Measurements from ENCODE around the gene RAX2. TPM values are rescaled to one million over a fixed set of nuclear protein-coding genes. Genes with fewer than 3 reads are reported as not detected.
"Not testable (repeated sequence)": the region's sequence is repeated elsewhere in the genome, so short reads cannot be mapped to it uniquely, and the experiment has no call there.

Gene RAX2
- total RNA-seq, 1 experiment from 2014 or later: not detected

- no peak for DNase-seq (ENCODE audit: low spot score)
These were observed 6.3 kb upstream of the RAX2 start for GRCh38 chr19:3778104-3778867.

DNA sequence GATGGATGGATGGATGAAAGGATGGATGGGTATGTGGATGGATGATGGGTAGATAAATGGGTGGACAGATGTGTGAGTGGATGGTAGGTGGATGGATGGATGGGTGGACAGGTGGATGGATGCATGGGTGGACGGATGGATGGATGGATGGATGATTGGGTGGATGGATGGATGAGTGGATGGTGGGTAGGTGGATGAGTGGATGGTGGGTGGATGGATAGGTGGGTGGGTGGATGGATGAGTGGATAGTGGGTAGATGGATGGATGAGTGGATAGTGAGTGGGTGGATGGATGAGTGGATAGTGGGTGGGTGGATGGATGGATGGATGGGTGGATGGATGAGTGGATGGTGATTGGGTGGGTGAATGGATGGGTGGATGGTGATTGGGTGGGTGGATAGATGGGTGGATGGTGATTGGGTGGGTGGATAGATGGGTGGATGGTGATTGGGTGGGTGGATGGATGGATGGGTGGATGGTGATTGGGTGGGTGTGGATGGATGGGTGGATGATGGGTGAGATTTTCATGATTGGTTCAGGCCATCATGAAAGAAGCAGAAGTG lies 4.5 kb upstream of the RAX2 start:
- DNase-seq (ENCODE audit: low spot score): no peak

- no peak for DNase-seq (ENCODE audit: low spot score)
These were observed 3.8 kb upstream of the RAX2 start for GRCh38 chr19:3775831-3776230.

DNA sequence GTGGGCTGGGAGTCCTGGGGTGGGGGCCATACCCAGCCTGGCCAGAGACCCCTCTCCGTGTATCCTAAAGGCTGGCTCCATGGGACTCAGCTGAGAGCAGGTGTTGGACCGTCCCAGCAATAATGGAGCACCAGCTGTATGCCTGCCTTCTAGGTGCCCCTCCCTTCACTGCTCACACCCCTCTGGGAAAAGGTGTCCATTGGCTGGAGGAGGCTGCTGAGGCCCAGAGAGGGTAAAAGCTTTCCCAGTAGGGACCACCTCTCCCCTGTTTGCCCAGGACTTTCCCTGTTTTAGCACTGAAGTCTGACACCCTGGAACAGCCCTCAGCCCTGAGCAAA lies 3.3 kb upstream of the RAX2 start:
- DNase-seq (ENCODE audit: low spot score): no peak

- no peak for DNase-seq (ENCODE audit: low spot score)
These were observed 2.8 kb upstream of the RAX2 start for GRCh38 chr19:3774621-3775373.

DNA sequence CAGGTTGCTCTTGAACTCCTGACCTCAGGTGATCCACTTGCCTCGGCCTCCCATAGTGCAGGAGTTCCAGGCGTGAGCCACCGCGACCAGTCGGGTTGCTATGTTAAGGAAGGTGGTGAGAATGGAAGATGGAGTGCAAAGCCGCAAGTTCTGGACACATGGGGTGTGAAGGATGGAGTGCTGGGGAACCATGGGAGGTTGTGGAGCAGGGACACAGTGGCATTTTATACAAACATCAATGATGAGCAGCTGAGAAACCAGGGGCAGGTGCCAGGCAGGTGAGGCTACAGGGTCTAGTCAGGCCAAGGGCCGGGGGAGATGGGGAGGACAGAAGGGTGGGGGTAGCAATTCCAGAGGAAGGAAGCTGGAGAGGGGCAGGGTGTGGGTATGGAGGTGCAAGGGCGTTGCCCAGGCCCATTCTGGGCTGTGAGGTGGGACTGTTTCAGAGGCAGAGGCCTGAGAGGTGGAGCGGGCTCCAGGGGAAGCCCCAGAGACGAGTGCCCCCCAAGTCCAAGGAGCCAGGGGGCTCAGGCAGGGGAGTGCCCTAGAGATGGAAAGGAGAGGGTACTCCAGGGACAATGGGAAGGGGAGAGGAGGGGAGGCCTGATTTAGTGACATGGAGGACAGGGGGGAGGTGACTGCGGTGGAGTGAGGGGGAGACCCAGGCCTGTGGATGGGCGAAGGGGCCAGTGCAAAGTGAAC lies 1.9 kb upstream of the RAX2 start:
- no peak for DNase-seq (ENCODE audit: low spot score)

DNA sequence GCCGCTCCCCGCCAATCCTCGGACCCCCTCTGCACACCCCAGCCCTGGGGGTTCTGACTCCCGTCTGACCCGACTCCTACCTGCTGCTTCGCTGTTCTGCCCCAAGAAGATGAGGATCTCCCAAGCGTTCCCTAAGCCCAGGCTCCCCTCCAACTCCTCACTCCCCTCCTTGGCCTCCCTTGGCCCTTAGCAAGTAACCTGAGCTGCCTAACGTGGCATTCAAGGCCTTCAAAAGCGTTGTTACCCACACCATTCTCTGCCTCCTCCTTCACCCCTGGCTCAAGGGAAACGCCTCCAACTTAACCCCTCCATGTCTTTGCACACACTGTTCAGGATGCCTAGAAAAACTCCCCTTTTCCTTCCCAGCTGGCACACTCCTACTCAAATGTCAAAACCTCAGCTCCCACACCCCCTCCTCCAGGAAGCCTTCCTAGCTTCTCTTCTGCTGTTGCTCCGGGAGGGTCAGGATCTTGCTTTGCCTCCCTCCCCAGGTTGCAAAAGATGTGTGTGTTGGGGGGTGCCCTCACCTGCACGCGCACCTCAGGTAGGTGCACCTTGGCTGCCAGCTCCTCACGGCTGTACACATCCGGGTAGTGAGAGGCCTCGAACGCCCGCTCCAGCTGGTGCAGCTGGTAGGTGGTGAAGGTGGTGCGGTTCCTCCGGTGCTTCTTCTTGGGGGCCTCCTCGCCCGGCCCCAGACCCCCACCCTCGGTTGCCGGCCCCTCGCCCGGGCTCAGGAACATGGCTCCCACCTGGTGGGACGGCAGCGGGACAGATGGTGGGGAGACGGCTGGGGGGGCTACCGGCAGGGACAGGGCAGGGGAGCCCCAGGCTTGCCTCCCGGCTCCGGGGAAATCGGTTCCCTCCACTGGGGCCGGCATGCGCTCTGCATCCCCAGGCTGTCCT lies 775 bp downstream of the RAX2 start:
- no peak for DNase-seq (ENCODE audit: low spot score)

- DNase-seq (ENCODE audit: low spot score): no peak
These were observed 1.7 kb downstream of the RAX2 start for GRCh38 chr19:3770136-3770999.

- no peak for DNase-seq (ENCODE audit: low spot score)
These were observed 2.5 kb downstream of the RAX2 start for GRCh38 chr19:3769494-3769893.

GRCh38 chr19:3768748-3769099 lies 3.3 kb downstream of the RAX2 start:
- DNase-seq (ENCODE audit: low spot score): no peak

GRCh38 chr19:3768015-3768747 lies 3.8 kb downstream of the RAX2 start:
- DNase-seq (ENCODE audit: low spot score): no peak

- DNase-seq (ENCODE audit: low spot score): no peak
These were observed 5.0 kb downstream of the RAX2 start for GRCh38 chr19:3767050-3767449.

DNA sequence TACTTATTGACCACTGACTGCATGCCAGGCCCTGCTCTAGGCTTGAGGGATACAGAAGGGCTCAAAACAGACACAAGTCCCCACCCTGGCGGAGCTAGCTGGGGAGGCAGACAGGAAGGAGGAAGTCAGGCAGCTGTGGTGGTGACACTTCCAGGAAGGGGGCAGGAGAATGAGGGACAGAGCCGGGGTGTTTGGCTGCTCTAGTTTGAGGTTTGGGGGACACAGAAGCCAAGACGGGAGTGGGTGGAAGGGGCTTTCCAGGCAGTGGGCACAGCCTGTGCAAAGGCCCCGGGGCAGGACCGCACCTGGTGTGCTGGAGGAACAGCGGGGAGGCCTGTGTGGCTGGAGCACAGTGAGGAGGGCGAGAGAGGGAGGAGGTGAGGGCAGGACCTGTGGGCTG lies 5.5 kb downstream of the RAX2 start:
- DNase-seq (ENCODE audit: low spot score): no peak

DNA sequence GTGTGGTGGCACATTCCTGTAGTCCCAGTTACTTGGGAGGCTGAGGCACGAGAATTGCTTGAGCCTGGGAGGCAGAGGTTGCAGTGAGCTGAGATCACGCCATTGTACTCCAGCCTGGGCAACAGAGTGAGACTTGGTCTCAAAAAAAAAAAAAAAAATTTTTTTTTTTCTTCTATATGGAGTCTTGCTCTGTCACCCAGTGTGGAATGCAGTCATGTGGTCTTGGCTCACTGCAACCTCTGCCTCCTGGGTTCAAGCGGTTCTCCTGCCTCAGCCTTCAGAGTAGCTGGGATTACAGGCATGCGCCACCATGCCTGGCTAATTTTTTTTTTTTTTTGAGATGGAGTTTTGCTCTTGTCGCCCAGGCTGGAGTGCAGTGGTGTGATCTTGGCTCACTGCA lies 6.3 kb downstream of the RAX2 start:
- DNase-seq (ENCODE audit: low spot score): not testable (repeated sequence)

GRCh38 chr19:3765121-3765520 lies 6.9 kb downstream of the RAX2 start:
- no peak for DNase-seq (ENCODE audit: low spot score)

GRCh38 chr19:3762501-3763459 lies 9.2 kb downstream of the RAX2 start, which contains the start of gene MRPL54:
Gene MRPL54 (plus strand): TSS chr19:3762682. CDS start chr19:3762701, 19 bp downstream.
- DNase-seq (ENCODE audit: low spot score): peak; percentile 99

DNA sequence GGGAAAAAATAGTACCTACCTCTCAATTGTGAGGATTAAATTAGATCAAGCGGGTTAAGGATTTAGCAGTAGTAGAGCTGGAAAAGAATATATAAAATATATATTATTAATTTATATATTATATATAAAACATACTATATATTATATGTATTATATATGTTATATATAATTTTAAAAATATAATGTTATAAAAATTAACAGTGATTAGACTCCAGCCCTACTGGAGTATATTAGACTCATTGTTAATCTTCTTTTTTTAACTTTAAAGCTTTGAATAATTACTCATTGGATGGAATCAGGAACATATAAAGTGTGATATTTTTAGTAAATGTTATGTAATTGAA lies 9.9 kb downstream of the RAX2 start:
- no peak for DNase-seq (ENCODE audit: low spot score)

DNA sequence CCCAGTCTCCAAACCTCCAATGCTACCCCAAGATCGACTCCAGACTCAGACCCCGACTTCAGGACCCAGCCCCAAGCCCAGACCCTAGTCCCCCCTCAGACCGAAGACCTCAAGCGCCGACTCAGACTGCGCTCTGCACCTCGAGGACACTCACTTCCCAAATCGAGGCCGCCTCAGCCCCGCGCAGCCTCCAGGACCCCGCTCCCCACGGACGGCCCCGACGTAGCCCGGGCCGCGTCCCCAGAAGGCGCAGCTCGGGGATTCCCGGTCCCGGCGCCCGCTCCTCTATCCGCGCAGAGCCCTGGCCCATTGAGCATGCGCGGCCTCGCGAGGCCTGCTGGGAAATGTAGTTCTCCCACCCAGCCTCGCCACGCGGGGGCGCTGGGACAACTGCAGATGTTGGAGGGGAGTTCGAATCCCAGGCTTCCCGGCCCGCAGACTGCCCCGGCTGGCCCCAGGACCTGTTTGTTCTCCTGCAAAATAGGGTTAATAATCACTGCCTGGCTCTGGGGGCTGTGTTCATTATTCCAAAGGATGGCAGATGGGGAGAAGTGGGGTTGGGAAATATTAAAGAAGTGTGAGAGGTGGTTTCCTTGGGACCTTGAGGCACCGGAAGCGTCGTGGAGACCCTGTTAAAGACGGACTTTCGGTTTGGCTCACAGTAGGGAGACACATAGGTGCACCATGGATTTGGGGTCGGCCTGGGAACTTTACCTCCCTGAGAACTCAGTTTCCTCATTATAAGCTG lies 10.5 kb downstream of the RAX2 start, which contains the start of gene APBA3:
APBA3 (minus strand) TSS at position 311 of the 748 bp plus-strand sequence. CDS start 1,428 bp downstream, outside the sequence.
- DNase-seq (ENCODE audit: low spot score): peak; percentile 85

All from A172 (cell line).